ENCODE data around the gene LCE2B. TPM values are rescaled to one million over a fixed set of nuclear protein-coding genes. Genes with fewer than 3 reads are reported as not detected.
"Not testable (repeated sequence)": the region's sequence is repeated elsewhere in the genome, so short reads cannot be mapped to it uniquely, and the experiment has no call there.

LCE2B gene
- total RNA-seq, 1 donor from 2014 or later = not detected

- Mint-ChIP-seq H3K27ac (ENCODE audit: unreplicated experiment) (no peak overlapping the region), H3K36me3 (ENCODE audit: unreplicated experiment) (no peaks in the 10 kb centered on the region), H3K9me3 (ENCODE audit: unreplicated experiment) (peaks cover 2% of the 10 kb centered on the region), H3K4me1 (ENCODE audit: low read depth, unreplicated experiment) (no peaks in the 10 kb centered on the region), H3K4me3 (ENCODE audit: unreplicated experiment) (no peak overlapping the region), H3K27me3 (ENCODE audit: unreplicated experiment) (peaks cover under 1% of the 10 kb centered on the region)
- DNase-seq = peak; percentile 74
- peak; percentile 86 for TF ChIP-seq CTCF (IDR thresholded peaks at IDR 0.05; ENCODE audit: partially characterized antibody, unreplicated experiment)
These were observed 31.8 kb upstream of the LCE2B start for GRCh38 chr1:152654110-152654509.

- Mint-ChIP-seq H3K4me1 (ENCODE audit: low read depth, unreplicated experiment) (no peaks in the 10 kb centered on the region), H3K4me3 (ENCODE audit: unreplicated experiment) (no peak overlapping the region), H3K27me3 (ENCODE audit: unreplicated experiment) (peaks cover 3% of the 10 kb centered on the region), H3K27ac (ENCODE audit: unreplicated experiment) (no peak overlapping the region), H3K36me3 (ENCODE audit: unreplicated experiment) (no peaks in the 10 kb centered on the region), H3K9me3 (ENCODE audit: unreplicated experiment) (peaks cover 2% of the 10 kb centered on the region)
- no peak for TF ChIP-seq CTCF (IDR thresholded peaks at IDR 0.05; ENCODE audit: partially characterized antibody, unreplicated experiment)
- no peak for DNase-seq
These were observed 29.5 kb upstream of the LCE2B start for GRCh38 chr1:152656459-152656858.

- no peak for DNase-seq
- no peak for TF ChIP-seq CTCF (IDR thresholded peaks at IDR 0.05; ENCODE audit: partially characterized antibody, unreplicated experiment)
- Mint-ChIP-seq H3K36me3 (ENCODE audit: unreplicated experiment) (no peaks in the 10 kb centered on the region), H3K27ac (ENCODE audit: unreplicated experiment) (no peak overlapping the region), H3K4me1 (ENCODE audit: low read depth, unreplicated experiment) (no peaks in the 10 kb centered on the region), H3K4me3 (ENCODE audit: unreplicated experiment) (no peak overlapping the region), H3K9me3 (ENCODE audit: unreplicated experiment) (peaks cover 2% of the 10 kb centered on the region), H3K27me3 (ENCODE audit: unreplicated experiment) (peaks cover 3% of the 10 kb centered on the region)
These were observed 28.2 kb upstream of the LCE2B start for GRCh38 chr1:152657677-152658076.

- peaks cover 2% of the 10 kb centered on the region for H3K9me3 Mint-ChIP-seq (ENCODE audit: unreplicated experiment)
- H3K27ac Mint-ChIP-seq (ENCODE audit: unreplicated experiment) = no peak overlapping the region
- H3K36me3 Mint-ChIP-seq (ENCODE audit: unreplicated experiment) = no peaks in the 10 kb centered on the region
- no peak for TF ChIP-seq CTCF (IDR thresholded peaks at IDR 0.05; ENCODE audit: partially characterized antibody, unreplicated experiment)
- H3K27me3 Mint-ChIP-seq (ENCODE audit: unreplicated experiment) = peaks cover 3% of the 10 kb centered on the region
- DNase-seq = no peak
- H3K4me1 Mint-ChIP-seq (ENCODE audit: low read depth, unreplicated experiment) = no peaks in the 10 kb centered on the region
- H3K4me3 Mint-ChIP-seq (ENCODE audit: unreplicated experiment) = no peak overlapping the region
These were observed 27.3 kb upstream of the LCE2B start for GRCh38 chr1:152658649-152659048.

- TF ChIP-seq CTCF (IDR thresholded peaks at IDR 0.05; ENCODE audit: partially characterized antibody, unreplicated experiment) = no peak
- DNase-seq = no peak
- Mint-ChIP-seq H3K4me3 (ENCODE audit: unreplicated experiment) (no peak within 1 kb of the TSS), H3K27me3 (ENCODE audit: unreplicated experiment) (peaks cover 8% of the 10 kb centered on the region), H3K9me3 (ENCODE audit: unreplicated experiment) (peaks cover 2% of the 10 kb centered on the region), H3K27ac (ENCODE audit: unreplicated experiment) (no peak within 1 kb of the TSS), H3K4me1 (ENCODE audit: low read depth, unreplicated experiment) (no peaks in the 10 kb centered on the region), H3K36me3 (ENCODE audit: unreplicated experiment) (no peaks in the 10 kb centered on the region)
These were observed 22.8 kb upstream of the LCE2B start, which contains the start of gene LCE2D for GRCh38 chr1:152663098-152663497. Gene LCE2D (plus strand): TSS chr1:152663380. CDS start chr1:152664106, 726 bp downstream.

GRCh38 chr1:152666171-152666570 is 19.8 kb upstream of the LCE2B start:
- H3K27ac Mint-ChIP-seq (ENCODE audit: unreplicated experiment); H3K4me3 Mint-ChIP-seq (ENCODE audit: unreplicated experiment); H3K4me1 Mint-ChIP-seq (ENCODE audit: low read depth, unreplicated experiment); H3K9me3 Mint-ChIP-seq (ENCODE audit: unreplicated experiment); DNase-seq; H3K36me3 Mint-ChIP-seq (ENCODE audit: unreplicated experiment); H3K27me3 Mint-ChIP-seq (ENCODE audit: unreplicated experiment): not testable (repeated sequence)
